CD14-positive monocyte (primary cell): ENCODE results near the gene CUX1. TPM values are rescaled to one million over a fixed set of nuclear protein-coding genes. Genes with fewer than 3 reads are reported as not detected.

Source experiments
- DNase-seq, 3 donors: peaks; one replicate each; pipeline ENCODE4 v3.0.0-alpha.2; 2011 to 2022
- H2AFZ ChIP-seq: 2 replicates; pipeline ENCODE4 v1.6.0; 2012; ENCODE audit warnings: mild to moderate bottlenecking, low read depth, low read length, inconsistent platforms; ENCODE audit not compliant: insufficient read depth, poor library complexity, severe bottlenecking
- H3K27ac ChIP-seq, 2 donors: 1 replicate in 1 of 2; 2 replicates in 1 of 2; pipeline ENCODE4 v1.5.1; 2012 to 2013; ENCODE audit warnings: low read length in 2 of 2, control low read depth in 1 of 2, inconsistent platforms in 1 of 2, low read depth in 1 of 2, mild to moderate bottlenecking in 1 of 2
- H3K27me3 ChIP-seq, 2 donors: one replicate each; pipeline versions ENCODE4 v1.6.0 to v1.6.1; 2011 to 2013; ENCODE audit warnings: low read length in 2 of 2; ENCODE audit not compliant: control insufficient read depth in 2 of 2, insufficient read depth in 2 of 2
- H3K36me3 ChIP-seq, 2 donors: replicated peaks in 1 of 2; 1 replicate in 1 of 2; 2 replicates in 1 of 2; pipeline versions ENCODE4 v1.5.1 to v1.6.1; 2012 to 2013; ENCODE audit warnings: low read length in 2 of 2, control low read depth in 1 of 2, inconsistent platforms in 1 of 2, mild to moderate bottlenecking in 1 of 2; ENCODE audit not compliant: insufficient read depth in 2 of 2, control insufficient read depth in 1 of 2
- H3K4me1 ChIP-seq, 2 donors: 1 replicate in 1 of 2; 2 replicates in 1 of 2; pipeline versions ENCODE4 v1.5.1 to v1.6.1; 2012 to 2013; ENCODE audit warnings: low read length in 2 of 2, control low read depth in 1 of 2, inconsistent platforms in 1 of 2, mild to moderate bottlenecking in 1 of 2, moderate library complexity in 1 of 2; ENCODE audit not compliant: insufficient read depth in 2 of 2, control insufficient read depth in 1 of 2
- H3K4me2 ChIP-seq: replicated peaks from 2 replicates; pipeline ENCODE3; 2012; ENCODE audit warnings: low read length, moderate library complexity, mild to moderate bottlenecking; ENCODE audit not compliant: poor library complexity, severe bottlenecking; ENCODE audit errors: extremely low read depth
- H3K4me3 ChIP-seq, 3 experiments: fragments of 200-600 bp in 1 of 3; sonication (generic) in 1 of 3; replicated peaks in 1 of 3; 1 replicate in 2 of 3; 2 replicates in 1 of 3; pipeline ENCODE4 v1.5.1; 2011 to 2013; ENCODE audit warnings: low read length in 3 of 3, mild to moderate bottlenecking in 3 of 3, control low read depth in 2 of 3, low read depth in 2 of 3, inconsistent platforms in 1 of 3, moderate library complexity in 1 of 3
- H3K79me2 ChIP-seq: 2 replicates; pipeline ENCODE4 v1.6.0; 2012; ENCODE audit warnings: mild to moderate bottlenecking, control low read depth, inconsistent platforms, low read length, moderate library complexity; ENCODE audit not compliant: insufficient read depth
- H3K9ac ChIP-seq: 2 replicates; pipeline ENCODE4 v1.6.0; 2017; ENCODE audit warnings: low read length, mild to moderate bottlenecking; ENCODE audit not compliant: insufficient read depth, poor library complexity, severe bottlenecking
- H3K9me3 ChIP-seq, 2 donors: replicated peaks in 1 of 2; 1 replicate in 1 of 2; 2 replicates in 1 of 2; pipeline versions ENCODE4 v1.5.1 to v1.6.1; 2012 to 2013; ENCODE audit warnings: low read length in 2 of 2, control low read depth in 1 of 2; ENCODE audit not compliant: control insufficient read depth in 1 of 2, insufficient read depth in 1 of 2
- H4K20me1 ChIP-seq: 2 replicates; pipeline ENCODE4 v1.6.0; 2012; ENCODE audit warnings: mild to moderate bottlenecking, low read length, control low read depth, moderate library complexity; ENCODE audit not compliant: insufficient read depth
- H3K27ac Mint-ChIP-seq, 7 donors: one replicate each; pipeline ENCODE4 v1.8.0; 2020; ENCODE audit warnings: mild to moderate bottlenecking in 7 of 7, mixed read lengths in 7 of 7, moderate library complexity in 6 of 7, inconsistent platforms in 2 of 7
- H3K27me3 Mint-ChIP-seq, 3 donors: one replicate each; pipeline ENCODE4 v1.8.0; 2021 to 2022; ENCODE audit warnings: low read depth in 3 of 3, mild to moderate bottlenecking in 3 of 3, mixed read lengths in 3 of 3, moderate library complexity in 3 of 3, inconsistent platforms in 1 of 3
- H3K36me3 Mint-ChIP-seq, 2 donors: one replicate each; pipeline ENCODE4 v1.8.0; 2020; ENCODE audit warnings: mixed read lengths in 2 of 2, inconsistent platforms in 1 of 2, mild to moderate bottlenecking in 1 of 2
- H3K4me1 Mint-ChIP-seq: one replicate; pipeline ENCODE4 v1.8.0; 2020; ENCODE audit warnings: mild to moderate bottlenecking, mixed read lengths
- H3K4me3 Mint-ChIP-seq, 2 donors: one replicate each; pipeline ENCODE4 v1.8.0; 2020; ENCODE audit warnings: mild to moderate bottlenecking in 2 of 2, mixed read lengths in 2 of 2, moderate library complexity in 1 of 2
- H3K9me3 Mint-ChIP-seq, 7 donors: one replicate each; pipeline ENCODE4 v1.8.0; 2020 to 2022; ENCODE audit warnings: mixed read lengths in 7 of 7, mild to moderate bottlenecking in 6 of 7, moderate library complexity in 6 of 7, inconsistent platforms in 2 of 7
- WGBS: methylation state at CpG from one replicate; pipeline ENCODE4 v1.1.5; 2013; ENCODE audit warnings: missing lambda C conversion rate; ENCODE audit not compliant: insufficient coverage; 5-methylcytosine and 5-hydroxymethylcytosine counted together
- intact Hi-C, 2 donors: fragments of 100-400 bp; cut with micrococcal nuclease; formaldehyde crosslinking; loops; one replicate each; pipeline versions ENCODE4 v1.15.0 to v1.15.1; 2023
- polyA plus RNA-seq, 3 donors: library from polyadenylated mRNA; depleted of rRNA in 1 of 3; unstranded in 2 of 3; stranded (reverse) in 1 of 3; fragments of 300-500 nt in 2 of 3; fragments of >200 nt in 1 of 3; fragmentation: Illumina TruSeq in 2 of 3; gene quantifications; 1 replicate in 2 of 3; 2 replicates in 1 of 3; pipeline ENCODE4 v1.2.3, GENCODE V29; 2012 to 2021
- TF ChIP-seq, protein P1 (sequence below): fragments of 200-600 bp; IDR thresholded peaks from one replicate; pipeline ENCODE4 v1.8.0; 2022; ENCODE audit warnings: antibody characterized with exemption, mild to moderate bottlenecking

Gene CUX1
- polyA plus RNA-seq, 3 donors: 17.6 to 38.0 (median 28.0) TPM

DNA sequence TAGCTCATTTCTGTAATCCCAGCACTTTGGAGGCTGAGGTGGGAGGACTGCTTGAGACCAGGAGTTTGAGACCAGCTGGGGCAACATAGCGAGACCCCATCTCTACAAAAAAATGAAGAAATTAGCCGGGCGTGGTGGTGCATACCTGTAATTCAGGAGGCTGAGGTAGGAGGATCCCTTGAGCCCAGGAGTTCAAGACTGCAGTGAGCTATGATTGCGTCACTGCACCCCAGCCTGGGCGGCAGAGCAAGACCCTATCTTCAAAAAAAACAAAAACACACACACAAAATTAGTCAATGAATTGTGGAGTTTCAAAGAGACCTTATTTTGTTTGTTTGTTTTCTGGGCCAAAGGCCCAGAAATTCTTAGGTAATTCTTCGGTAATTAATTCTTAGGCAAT lies 110.0 kb downstream of the CUX1 start:
- Histone ChIP-seq H3K4me3 (no peak overlapping the region), H3K4me1 (no peaks in the 10 kb centered on the region), H4K20me1 (peaks cover 99% of the 10 kb centered on the region), H3K9ac (no peak overlapping the region), H3K36me3 (peaks cover 9 to 55% of the 10 kb centered on the region in 2 donors), H3K27ac (peak overlapping the region in 1 of 2 donors; percentile 58), H3K9me3 (no peaks in the 10 kb centered on the region), H3K79me2 (peaks cover 98% of the 10 kb centered on the region), H2AFZ (no peak overlapping the region), H3K27me3 (no peaks in the 10 kb centered on the region), H3K4me2 (no peak overlapping the region)
- Mint-ChIP-seq H3K27ac (peak overlapping the region; percentile 46 to 81 (median 69)), H3K27me3 (no peaks in the 10 kb centered on the region), H3K4me1 (peaks cover 13% of the 10 kb centered on the region), H3K36me3 (peaks cover 26 to 45% of the 10 kb centered on the region in 2 donors), H3K9me3 (no peaks in the 10 kb centered on the region), H3K4me3 (no peak overlapping the region)
- intact Hi-C loops: no loop called here
- WGBS: 36% methylated on average over 1 of the region's 6 CpGs
- TF ChIP-seq, protein P1, sequence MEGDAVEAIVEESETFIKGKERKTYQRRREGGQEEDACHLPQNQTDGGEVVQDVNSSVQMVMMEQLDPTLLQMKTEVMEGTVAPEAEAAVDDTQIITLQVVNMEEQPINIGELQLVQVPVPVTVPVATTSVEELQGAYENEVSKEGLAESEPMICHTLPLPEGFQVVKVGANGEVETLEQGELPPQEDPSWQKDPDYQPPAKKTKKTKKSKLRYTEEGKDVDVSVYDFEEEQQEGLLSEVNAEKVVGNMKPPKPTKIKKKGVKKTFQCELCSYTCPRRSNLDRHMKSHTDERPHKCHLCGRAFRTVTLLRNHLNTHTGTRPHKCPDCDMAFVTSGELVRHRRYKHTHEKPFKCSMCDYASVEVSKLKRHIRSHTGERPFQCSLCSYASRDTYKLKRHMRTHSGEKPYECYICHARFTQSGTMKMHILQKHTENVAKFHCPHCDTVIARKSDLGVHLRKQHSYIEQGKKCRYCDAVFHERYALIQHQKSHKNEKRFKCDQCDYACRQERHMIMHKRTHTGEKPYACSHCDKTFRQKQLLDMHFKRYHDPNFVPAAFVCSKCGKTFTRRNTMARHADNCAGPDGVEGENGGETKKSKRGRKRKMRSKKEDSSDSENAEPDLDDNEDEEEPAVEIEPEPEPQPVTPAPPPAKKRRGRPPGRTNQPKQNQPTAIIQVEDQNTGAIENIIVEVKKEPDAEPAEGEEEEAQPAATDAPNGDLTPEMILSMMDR: no peak
- DNase-seq: no peak

DNA sequence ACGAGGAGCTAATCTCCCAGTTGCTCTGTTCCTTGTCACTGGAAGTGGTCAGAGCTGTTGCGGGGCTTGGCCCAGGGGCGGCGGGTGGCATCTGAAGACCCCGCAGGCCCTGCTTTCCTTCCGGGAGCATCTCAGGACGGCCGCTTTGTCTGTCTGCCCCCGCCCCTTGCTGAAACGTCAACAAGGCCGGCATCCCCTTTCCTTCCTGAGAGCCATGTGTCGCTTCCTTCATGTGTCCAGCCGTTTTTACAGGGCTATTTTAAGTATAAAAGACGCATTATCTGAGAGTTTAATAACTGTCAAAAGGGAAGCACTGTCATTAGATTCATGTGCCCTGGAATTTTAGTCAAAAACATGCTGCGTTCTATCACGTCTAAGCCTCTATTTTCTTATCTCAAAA lies 110.4 kb downstream of the CUX1 start:
- Histone ChIP-seq H3K9ac (no peak overlapping the region), H3K4me1 (no peaks in the 10 kb centered on the region), H3K27me3 (no peaks in the 10 kb centered on the region), H3K4me2 (no peak overlapping the region), H4K20me1 (peaks cover 99% of the 10 kb centered on the region), H2AFZ (no peak overlapping the region), H3K4me3 (no peak overlapping the region), H3K9me3 (no peaks in the 10 kb centered on the region), H3K36me3 (peaks cover 9 to 52% of the 10 kb centered on the region in 2 donors), H3K79me2 (peaks cover 98% of the 10 kb centered on the region), H3K27ac (peak overlapping the region in 1 of 2 donors; percentile 58)
- Mint-ChIP-seq H3K36me3 (peaks cover 29 to 45% of the 10 kb centered on the region in 2 donors), H3K4me3 (no peak overlapping the region), H3K27me3 (no peaks in the 10 kb centered on the region), H3K4me1 (peaks cover 13% of the 10 kb centered on the region), H3K27ac (peak overlapping the region in 6 of 7 donors; percentile 46 to 81 (median 66)), H3K9me3 (no peaks in the 10 kb centered on the region)
- intact Hi-C loops: no loop called here
- 22% methylated on average over 11 of the region's 16 CpGs for WGBS
- no peak for DNase-seq
- TF ChIP-seq, protein P1: no peak
